ENCODE data around the gene SLC2A4RG.

SLC2A4RG gene

GRCh38 chr20:63767886-63768285 lies 28.3 kb downstream of the SLC2A4RG start:
- no peak for TF ChIP-seq CTCF (IDR thresholded peaks at IDR 0.05; ENCODE audit: low read depth, low read length)
- H3K4me3 ChIP-seq (ENCODE audit: low read depth, low read length), result no peak overlapping the region

GRCh38 chr20:63768591-63769515 lies 29.3 kb downstream of the SLC2A4RG start:
- no peak for TF ChIP-seq CTCF (IDR thresholded peaks at IDR 0.05; ENCODE audit: low read depth, low read length)

DNA sequence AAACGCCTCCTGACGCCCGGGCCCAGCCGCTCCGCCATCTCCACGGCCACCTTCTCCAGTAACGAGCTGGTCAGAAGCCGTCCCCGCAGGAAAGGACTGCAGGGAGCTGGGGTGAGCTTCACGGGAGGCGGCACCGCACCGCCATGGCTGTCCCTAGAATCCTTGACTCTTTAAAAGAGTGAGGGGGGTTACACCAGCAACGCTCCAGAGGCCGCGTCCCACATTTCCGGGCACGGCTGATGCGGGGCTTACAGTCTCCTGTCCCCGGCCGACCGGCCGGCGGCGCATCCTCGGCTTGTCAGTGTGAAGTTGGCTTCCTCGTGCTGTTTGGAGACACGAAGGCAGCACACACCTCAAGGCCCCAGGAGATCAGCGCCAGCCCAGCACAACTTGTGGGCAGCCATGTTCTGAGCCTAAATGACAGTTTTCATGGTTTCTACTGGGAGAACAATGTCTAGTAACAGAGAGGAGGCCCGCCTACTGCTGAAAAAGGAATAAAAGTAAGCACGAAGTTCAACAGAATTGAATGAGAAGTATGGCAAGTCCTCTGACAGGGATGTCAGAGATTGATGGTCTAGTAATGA lies 30.4 kb downstream of the SLC2A4RG start:
- H3K4me3 ChIP-seq (ENCODE audit: low read depth, low read length), result no peak overlapping the region
- TF ChIP-seq CTCF (IDR thresholded peaks at IDR 0.05; ENCODE audit: low read depth, low read length), result no peak

More at GRCh38 chr20:63768591-63769515, 29.3 kb downstream of the SLC2A4RG start:
- H3K4me3 ChIP-seq (ENCODE audit: low read depth, low read length), result no peak overlapping the region

DNA sequence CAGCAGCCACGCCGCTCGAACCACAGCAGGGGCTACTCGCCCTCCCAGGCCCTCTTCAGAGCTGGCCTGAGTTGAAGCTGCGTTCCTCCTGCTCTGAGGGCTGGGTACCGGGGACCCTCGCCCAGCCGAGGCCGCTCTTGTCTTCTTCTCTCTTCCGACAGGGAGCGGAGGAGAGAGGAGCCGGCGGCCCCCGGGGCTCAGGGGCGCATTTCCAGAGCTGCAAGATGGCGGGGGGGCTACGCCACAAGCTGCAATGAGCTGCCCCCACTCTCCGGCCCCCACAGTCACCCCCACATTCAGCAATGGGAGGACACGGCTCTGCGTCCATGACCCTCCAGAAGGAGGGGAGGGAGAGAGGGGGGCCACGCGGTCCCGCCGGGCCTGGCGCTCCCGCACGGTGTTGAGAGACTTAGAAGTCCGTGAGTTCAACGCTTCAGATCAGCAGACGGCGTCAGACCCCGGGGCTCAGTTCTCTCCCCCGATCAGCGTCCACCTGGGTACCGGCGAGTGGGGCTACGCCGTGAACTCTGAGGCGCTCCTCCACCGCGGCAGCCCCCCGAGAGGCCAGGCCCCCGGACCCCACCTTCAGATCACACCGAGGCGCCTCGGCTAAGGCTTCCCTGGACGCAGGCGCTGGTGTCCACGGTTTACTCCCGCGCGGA lies 31.6 kb downstream of the SLC2A4RG start:
- TF ChIP-seq CTCF (IDR thresholded peaks at IDR 0.05; ENCODE audit: low read depth, low read length), result no peak
- H3K4me3 ChIP-seq (ENCODE audit: low read depth, low read length), result no peak overlapping the region

DNA sequence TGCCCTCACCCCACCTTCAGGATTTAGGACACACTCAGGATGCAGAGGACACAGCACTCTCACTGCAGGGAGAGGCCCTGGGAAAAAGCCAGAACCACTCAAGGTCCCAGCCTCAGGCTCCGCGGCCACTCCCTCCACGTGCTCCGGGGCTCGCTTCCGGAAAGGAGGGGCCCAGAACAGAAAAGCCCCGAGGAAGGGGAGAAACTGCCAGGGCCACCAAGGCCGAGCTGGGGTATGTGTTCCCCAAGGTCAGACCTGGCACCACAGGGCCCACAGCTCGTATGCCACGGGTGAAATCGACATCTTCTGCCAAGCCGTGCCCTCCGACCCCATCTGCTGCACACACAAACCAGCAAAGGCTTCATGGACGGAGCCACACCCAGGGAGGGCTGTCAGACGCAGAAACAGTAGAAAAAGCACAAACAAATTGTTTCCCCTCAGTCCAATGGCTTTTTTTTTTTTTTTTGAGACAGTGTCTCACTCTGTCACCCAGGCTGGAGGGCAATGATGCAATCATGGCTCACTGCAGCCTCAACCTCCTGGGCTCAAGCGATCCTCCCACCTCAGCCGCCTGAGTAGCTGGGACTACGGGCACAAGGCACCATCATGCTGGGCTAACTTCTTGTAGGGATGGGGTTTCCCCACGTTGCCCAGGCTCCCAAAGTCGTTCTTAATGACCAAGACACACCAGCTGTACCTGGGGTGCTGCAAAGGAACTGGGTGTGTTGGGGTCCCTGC lies 33.4 kb downstream of the SLC2A4RG start:
- no peak overlapping the region for H3K4me3 ChIP-seq (ENCODE audit: low read depth, low read length)
- TF ChIP-seq CTCF (IDR thresholded peaks at IDR 0.05; ENCODE audit: low read depth, low read length), result no peak

DNA sequence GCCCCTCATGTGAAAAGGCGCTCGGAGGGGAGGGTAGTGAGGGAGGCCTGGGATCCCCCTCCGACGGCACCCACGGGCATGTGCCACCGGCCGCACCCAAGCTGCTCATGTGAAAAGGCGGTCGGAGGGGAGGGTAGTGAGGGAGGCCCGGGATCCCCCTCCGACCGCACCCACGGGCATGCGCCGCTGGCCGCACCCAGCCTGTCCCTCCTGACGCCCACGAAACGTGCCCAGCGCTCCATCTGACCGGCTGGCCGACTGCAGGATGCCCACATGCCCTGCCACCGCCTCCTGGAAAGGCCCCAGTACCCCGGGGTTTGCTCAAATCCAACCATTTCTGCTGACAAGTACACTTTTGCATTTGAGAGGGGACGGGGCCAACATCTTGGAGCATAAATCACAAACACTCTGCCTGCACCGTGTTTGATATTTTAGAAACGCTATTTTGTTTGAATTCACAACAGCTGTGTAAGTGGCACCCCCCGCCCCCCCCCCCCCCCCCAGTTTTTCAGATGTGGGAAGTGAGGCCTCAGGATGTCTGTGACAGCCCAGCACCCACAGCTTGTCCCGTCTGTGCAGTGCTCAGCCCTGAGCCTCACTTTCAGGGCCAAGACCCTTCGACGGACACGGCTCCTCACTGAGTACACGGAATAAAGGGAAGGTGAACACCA lies 34.1 kb downstream of the SLC2A4RG start:
- no peak overlapping the region for H3K4me3 ChIP-seq (ENCODE audit: low read depth, low read length)
- TF ChIP-seq CTCF (IDR thresholded peaks at IDR 0.05; ENCODE audit: low read depth, low read length), result no peak
